Colonic mucosa (tissue), 4 donors: Measurements from ENCODE around the gene NDUFA6. TPM values are rescaled to one million over a fixed set of nuclear protein-coding genes. Genes with fewer than 3 reads are reported as not detected.
A peak's percentile ranks its signal among the peaks of the same experiment; 100 is the strongest.
"Not testable (repeated sequence)": the region's sequence is repeated elsewhere in the genome, so short reads cannot be mapped to it uniquely, and the experiment has no call there.

Source experiments
- DNase-seq: peaks from one replicate; pipeline ENCODE4 v3.0.0-alpha.2; 2020
- H3K27ac ChIP-seq: fragments of 200-600 bp; one replicate; pipeline ENCODE4 v1.8.0; 2021
- H3K27me3 ChIP-seq: fragments of 200-600 bp; one replicate; pipeline ENCODE4 v1.8.0; 2021
- H3K36me3 ChIP-seq: fragments of 200-600 bp; one replicate; pipeline ENCODE4 v1.8.0; 2021
- H3K4me1 ChIP-seq: fragments of 200-600 bp; one replicate; pipeline ENCODE4 v1.8.0; 2021; ENCODE audit warnings: mild to moderate bottlenecking
- H3K4me3 ChIP-seq: fragments of 200-600 bp; one replicate; pipeline ENCODE4 v1.8.0; 2021
- H3K9ac ChIP-seq, 2 donors: one replicate each; pipeline ENCODE4 v1.7.0; 2013; ENCODE audit warnings: control low read depth in 2 of 2, low read depth in 2 of 2, low read length in 2 of 2
- H3K9me3 ChIP-seq: fragments of 200-600 bp; one replicate; pipeline ENCODE4 v1.8.0; 2021
- CTCF ChIP-seq: fragments of 200-600 bp; IDR thresholded peaks from one replicate; pipeline ENCODE4 v1.8.0; 2022; ENCODE audit warnings: antibody characterized with exemption, mild to moderate bottlenecking
- intact Hi-C: fragments of 100-400 bp; cut with DNase I; formaldehyde crosslinking; loops from one replicate; pipeline ENCODE4 v1.14.1; 2022
- total RNA-seq, 2 donors: library from RNA; stranded (reverse); fragmentation: NEBNext Ultra II Directional in 1 of 2; extraction: Animal tissue kit (Norgen Biotek cat#: 25700) in 1 of 2; gene quantifications; one replicate each; pipeline ENCODE4 v1.2.1, GENCODE V29; 2021
- donor health status: healthy.
- donor health status: DM: no; HTN: no; CAD: no.
- donor health status: DM: no; HTN: no; CAD: no.

Gene NDUFA6
- total RNA-seq, result 100 to 1,000 TPM; 131 to 154 TPM

- Histone ChIP-seq H3K27ac (peak within 1 kb of the TSS; percentile 97), H3K36me3 (no peaks in the 10 kb centered on the region), H3K27me3 (no peaks in the 10 kb centered on the region), H3K4me1 (no peaks in the 10 kb centered on the region), H3K9me3 (no peaks in the 10 kb centered on the region), H3K4me3 (peak within 1 kb of the TSS; percentile 96), H3K9ac (peak within 1 kb of the TSS; percentile 94 to 97)
- TF ChIP-seq CTCF, result peak; percentile 92
- intact Hi-C loops, result loop anchor here (5.0 kb wide), 1 partner anchor 351 kb away; no protein-coding TSS in a partner anchor
- DNase-seq, result peak; percentile 99
Observed at GRCh38 chr22:42090596-42091454, at the start of gene NDUFA6. Gene NDUFA6 (minus strand): TSS chr22:42090772. CDS start chr22:42090744, 28 bp downstream.

- DNase-seq, intact Hi-C loops, H3K9ac ChIP-seq, H3K4me3 ChIP-seq, H3K27ac ChIP-seq, H3K27me3 ChIP-seq, H3K4me1 ChIP-seq, H3K36me3 ChIP-seq, H3K9me3 ChIP-seq: not testable (repeated sequence)
Observed at GRCh38 chr22:42140153-42140552, 49.6 kb upstream of the NDUFA6 start.

GRCh38 chr22:42139508-42139907 lies 48.9 kb upstream of the NDUFA6 start:
- H3K4me1 ChIP-seq, H3K4me3 ChIP-seq, H3K36me3 ChIP-seq, DNase-seq, H3K9ac ChIP-seq, H3K9me3 ChIP-seq, H3K27ac ChIP-seq, intact Hi-C loops, H3K27me3 ChIP-seq: not testable (repeated sequence)

- H3K9me3 ChIP-seq, result no peaks in the 10 kb centered on the region
- H3K27ac ChIP-seq, result no peak overlapping the region
- intact Hi-C loops, result no loop called here
- H3K9ac ChIP-seq, result no peak overlapping the region
- H3K27me3 ChIP-seq, result no peaks in the 10 kb centered on the region
- TF ChIP-seq CTCF, result no peak
- no peak overlapping the region for H3K4me3 ChIP-seq
- no peak for DNase-seq
- H3K4me1 ChIP-seq, result no peaks in the 10 kb centered on the region
- H3K36me3 ChIP-seq, result no peaks in the 10 kb centered on the region
Observed at GRCh38 chr22:42138972-42139371, 48.4 kb upstream of the NDUFA6 start.

- H3K9ac ChIP-seq, result no peak overlapping the region
- H3K27ac ChIP-seq, result no peak overlapping the region
- DNase-seq, result no peak
- H3K4me3 ChIP-seq, result no peak overlapping the region
- H3K4me1 ChIP-seq, result no peaks in the 10 kb centered on the region
- no peaks in the 10 kb centered on the region for H3K9me3 ChIP-seq
- H3K36me3 ChIP-seq, result no peaks in the 10 kb centered on the region
- TF ChIP-seq CTCF, result no peak
- H3K27me3 ChIP-seq, result no peaks in the 10 kb centered on the region
- intact Hi-C loops, result no loop called here
Observed at GRCh38 chr22:42138122-42138770, 47.7 kb upstream of the NDUFA6 start.

GRCh38 chr22:42135688-42136087 lies 45.1 kb upstream of the NDUFA6 start:
- H3K4me3 ChIP-seq, DNase-seq, H3K27ac ChIP-seq, H3K27me3 ChIP-seq, intact Hi-C loops, H3K9me3 ChIP-seq, H3K36me3 ChIP-seq, H3K9ac ChIP-seq, H3K4me1 ChIP-seq: not testable (repeated sequence)
